ENCODE results near the gene HINT2.

HINT2 gene

GRCh38 chr9:35783418-35783817 lies 31.4 kb downstream of the HINT2 start:
- H3K9ac ChIP-seq (ENCODE audit: low read length in 5 of 5), result no peak overlapping the region
- no peak overlapping the region for H3K27ac ChIP-seq (ENCODE audit: low read depth, low read length)
- H3K4me3 ChIP-seq (ENCODE audit: low read depth in 1 of 5, low read length in 5 of 5), result no peak overlapping the region

DNA sequence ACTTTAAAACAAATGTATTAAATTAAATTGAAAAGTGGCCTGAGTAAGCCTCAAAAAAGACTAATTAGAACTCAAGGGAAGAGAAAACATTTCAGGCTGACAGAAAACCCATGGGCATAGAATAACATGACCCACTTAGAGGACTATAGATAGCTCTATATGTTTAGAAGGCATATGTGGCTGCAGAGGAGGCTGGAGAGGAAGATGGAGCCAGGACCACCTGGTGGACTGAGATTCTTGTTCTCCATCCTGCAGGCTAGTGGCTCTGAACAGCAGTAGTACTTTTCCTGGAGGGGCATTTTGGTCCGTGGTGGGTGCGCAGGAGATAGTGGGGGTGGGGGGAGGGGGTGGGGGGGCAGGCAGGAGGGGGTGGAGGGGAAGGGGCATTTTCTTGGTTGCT lies 33.8 kb downstream of the HINT2 start:
- H3K27me3 ChIP-seq (ENCODE audit: control insufficient read depth in 5 of 5, insufficient read depth in 4 of 5, low read length in 5 of 5), result no peaks in the 10 kb centered on the region

More at GRCh38 chr9:35783418-35783817, 31.4 kb downstream of the HINT2 start:
- Histone ChIP-seq H3K36me3 (ENCODE audit: control insufficient read depth in 5 of 5, insufficient read depth in 5 of 5, low read length in 5 of 5) (no peaks in the 10 kb centered on the region), H3K4me1 (ENCODE audit: control insufficient read depth in 5 of 5, insufficient read depth in 5 of 5, low read length in 5 of 5) (no peaks in the 10 kb centered on the region), H3K9me3 (ENCODE audit: control insufficient read depth in 5 of 5, low read length in 5 of 5) (no peaks in the 10 kb centered on the region), H3K27me3 (ENCODE audit: control insufficient read depth in 5 of 5, insufficient read depth in 4 of 5, low read length in 5 of 5) (no peaks in the 10 kb centered on the region)

DNA sequence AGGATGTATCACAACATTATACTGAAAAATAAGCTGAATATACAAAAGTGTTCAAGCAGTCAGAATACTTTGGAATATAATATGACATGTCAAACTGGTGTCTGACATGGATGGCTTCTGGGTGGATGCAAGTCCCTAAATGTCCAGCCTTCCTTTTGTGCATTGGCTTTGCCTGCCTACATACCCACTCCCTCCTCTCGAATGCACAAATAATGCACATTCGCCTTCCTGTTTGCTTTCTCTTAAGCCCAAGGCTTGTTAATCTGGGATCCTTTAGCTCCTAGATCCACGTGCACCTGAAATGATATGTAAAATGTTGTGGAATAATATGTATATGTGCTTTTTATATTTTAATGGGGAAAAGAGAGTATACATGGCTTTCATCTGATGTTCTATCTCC lies 36.3 kb downstream of the HINT2 start:
- H3K4me1 ChIP-seq (ENCODE audit: control insufficient read depth in 5 of 5, insufficient read depth in 5 of 5, low read length in 5 of 5), result peaks cover 0 to 7% (median 0%) of the 10 kb centered on the region in 5 donors
- no peak overlapping the region for H3K27ac ChIP-seq (ENCODE audit: low read depth, low read length)
- no peaks in the 10 kb centered on the region for H3K27me3 ChIP-seq (ENCODE audit: control insufficient read depth in 5 of 5, insufficient read depth in 4 of 5, low read length in 5 of 5)
- no peak overlapping the region for H3K4me3 ChIP-seq (ENCODE audit: low read depth in 1 of 5, low read length in 5 of 5)
- H3K36me3 ChIP-seq (ENCODE audit: control insufficient read depth in 5 of 5, insufficient read depth in 5 of 5, low read length in 5 of 5), result no peaks in the 10 kb centered on the region
- no peaks in the 10 kb centered on the region for H3K9me3 ChIP-seq (ENCODE audit: control insufficient read depth in 5 of 5, low read length in 5 of 5)
- H3K9ac ChIP-seq (ENCODE audit: low read length in 5 of 5), result no peak overlapping the region

More for the DNA sequence above, 33.8 kb downstream of the HINT2 start:
- no peaks in the 10 kb centered on the region for H3K9me3 ChIP-seq (ENCODE audit: control insufficient read depth in 5 of 5, low read length in 5 of 5)
- no peaks in the 10 kb centered on the region for H3K4me1 ChIP-seq (ENCODE audit: control insufficient read depth in 5 of 5, insufficient read depth in 5 of 5, low read length in 5 of 5)
- H3K36me3 ChIP-seq (ENCODE audit: control insufficient read depth in 5 of 5, insufficient read depth in 5 of 5, low read length in 5 of 5), result no peaks in the 10 kb centered on the region
- H3K9ac ChIP-seq (ENCODE audit: low read length in 5 of 5), result no peak overlapping the region
- no peak overlapping the region for H3K4me3 ChIP-seq (ENCODE audit: low read depth in 1 of 5, low read length in 5 of 5)
- H3K27ac ChIP-seq (ENCODE audit: low read depth, low read length), result no peak overlapping the region

GRCh38 chr9:35776018-35776417 lies 38.8 kb downstream of the HINT2 start:
- H3K27ac ChIP-seq (ENCODE audit: low read depth, low read length), result no peak overlapping the region
- no peak overlapping the region for H3K4me3 ChIP-seq (ENCODE audit: low read depth in 1 of 5, low read length in 5 of 5)
- H3K9ac ChIP-seq (ENCODE audit: low read length in 5 of 5), result no peak overlapping the region
- H3K36me3 ChIP-seq (ENCODE audit: control insufficient read depth in 5 of 5, insufficient read depth in 5 of 5, low read length in 5 of 5), result no peaks in the 10 kb centered on the region
- no peaks in the 10 kb centered on the region for H3K9me3 ChIP-seq (ENCODE audit: control insufficient read depth in 5 of 5, low read length in 5 of 5)
- H3K27me3 ChIP-seq (ENCODE audit: control insufficient read depth in 5 of 5, insufficient read depth in 4 of 5, low read length in 5 of 5), result no peaks in the 10 kb centered on the region
- H3K4me1 ChIP-seq (ENCODE audit: control insufficient read depth in 5 of 5, insufficient read depth in 5 of 5, low read length in 5 of 5), result peaks cover 5 to 19% (median 13%) of the 10 kb centered on the region in 5 donors

DNA sequence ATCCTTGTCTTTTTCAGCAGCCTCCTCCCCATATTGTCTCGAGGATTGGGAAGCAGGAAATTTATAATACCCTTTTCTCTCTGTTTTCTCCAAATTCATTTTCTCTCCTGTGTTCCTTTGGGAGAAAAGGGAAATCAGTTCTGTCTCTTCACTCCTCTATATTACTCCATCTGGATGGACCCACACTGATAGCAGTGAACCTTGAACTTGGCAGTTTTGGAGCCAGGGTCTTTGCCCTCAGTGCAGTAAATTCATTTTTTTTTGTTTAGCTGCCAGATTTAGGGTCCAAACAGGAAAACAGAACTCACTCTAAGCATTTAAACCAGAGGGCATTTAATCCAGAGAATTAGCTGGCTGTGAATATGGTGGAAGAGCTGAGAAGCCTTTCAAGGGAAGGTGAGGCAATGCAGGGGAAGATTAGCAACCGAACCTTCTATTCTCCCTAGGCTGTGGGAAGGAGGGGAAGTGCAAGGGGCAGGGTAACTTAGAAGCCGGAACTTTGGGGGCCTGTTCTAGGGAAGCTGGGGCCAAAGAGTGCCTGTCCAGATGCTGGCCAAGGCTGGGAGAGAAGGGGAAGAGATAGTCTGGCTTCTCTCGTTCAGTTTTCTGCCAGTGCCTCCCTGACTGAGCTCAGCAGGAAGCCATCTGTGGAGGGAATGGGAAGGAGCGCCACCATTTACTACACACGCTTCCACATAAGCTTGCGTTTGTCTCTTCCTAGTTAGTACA lies 39.8 kb downstream of the HINT2 start:
- H3K4me1 ChIP-seq (ENCODE audit: control insufficient read depth in 5 of 5, insufficient read depth in 5 of 5, low read length in 5 of 5), result peaks cover 6 to 28% (median 23%) of the 10 kb centered on the region in 5 donors
- H3K27ac ChIP-seq (ENCODE audit: low read depth, low read length), result no peak overlapping the region
- no peak overlapping the region for H3K4me3 ChIP-seq (ENCODE audit: low read depth in 1 of 5, low read length in 5 of 5)
- no peaks in the 10 kb centered on the region for H3K27me3 ChIP-seq (ENCODE audit: control insufficient read depth in 5 of 5, insufficient read depth in 4 of 5, low read length in 5 of 5)
- H3K9me3 ChIP-seq (ENCODE audit: control insufficient read depth in 5 of 5, low read length in 5 of 5), result no peaks in the 10 kb centered on the region
- H3K9ac ChIP-seq (ENCODE audit: low read length in 5 of 5), result no peak overlapping the region
- no peaks in the 10 kb centered on the region for H3K36me3 ChIP-seq (ENCODE audit: control insufficient read depth in 5 of 5, insufficient read depth in 5 of 5, low read length in 5 of 5)

DNA sequence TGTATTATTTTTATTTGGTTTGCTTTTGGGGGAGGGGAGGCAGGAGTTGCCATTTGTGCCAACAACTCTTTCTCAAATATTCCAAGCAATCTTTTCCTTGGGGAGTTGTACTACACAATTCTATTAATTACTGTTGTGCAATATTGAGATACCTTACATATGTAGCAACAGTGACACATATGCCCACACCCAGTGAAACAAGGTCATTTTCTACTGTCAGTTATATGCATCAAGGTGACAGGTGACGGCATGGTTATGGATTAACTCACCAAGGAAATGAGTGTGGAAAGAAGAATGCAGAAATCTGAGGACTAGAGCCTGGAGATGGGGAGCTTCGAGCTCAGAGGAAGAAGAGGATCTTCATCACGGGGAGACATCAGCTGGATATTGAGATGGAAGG lies 42.9 kb downstream of the HINT2 start:
- H3K4me1 ChIP-seq (ENCODE audit: control insufficient read depth in 5 of 5, insufficient read depth in 5 of 5, low read length in 5 of 5), result peaks cover 6 to 29% (median 24%) of the 10 kb centered on the region in 5 donors
- no peaks in the 10 kb centered on the region for H3K27me3 ChIP-seq (ENCODE audit: control insufficient read depth in 5 of 5, insufficient read depth in 4 of 5, low read length in 5 of 5)
- no peak overlapping the region for H3K27ac ChIP-seq (ENCODE audit: low read depth, low read length)
- no peak overlapping the region for H3K9ac ChIP-seq (ENCODE audit: low read length in 5 of 5)
- H3K36me3 ChIP-seq (ENCODE audit: control insufficient read depth in 5 of 5, insufficient read depth in 5 of 5, low read length in 5 of 5), result no peaks in the 10 kb centered on the region
- H3K9me3 ChIP-seq (ENCODE audit: control insufficient read depth in 5 of 5, low read length in 5 of 5), result no peaks in the 10 kb centered on the region
- H3K4me3 ChIP-seq (ENCODE audit: low read depth in 1 of 5, low read length in 5 of 5), result no peak overlapping the region

DNA sequence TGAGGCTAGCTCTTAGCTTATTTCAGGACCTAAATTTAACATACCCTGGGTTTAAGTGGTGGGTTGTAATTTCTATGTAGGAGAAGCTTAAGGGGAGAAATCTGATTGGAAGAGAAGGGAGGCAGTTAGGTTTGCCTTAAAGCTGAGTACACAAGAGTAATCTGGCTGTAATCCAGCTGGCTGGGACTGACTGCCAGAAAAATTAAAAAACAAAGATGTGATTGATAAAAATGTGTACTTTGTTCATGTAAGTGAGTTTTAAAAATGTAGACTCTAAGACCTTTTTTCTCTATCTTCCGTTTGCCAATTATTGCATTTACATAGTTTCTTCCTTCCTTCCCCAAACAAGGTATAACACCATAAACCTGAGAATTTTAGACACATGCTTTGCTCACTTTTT lies 43.3 kb downstream of the HINT2 start:
- Histone ChIP-seq H3K27me3 (ENCODE audit: control insufficient read depth in 5 of 5, insufficient read depth in 4 of 5, low read length in 5 of 5) (no peaks in the 10 kb centered on the region), H3K36me3 (ENCODE audit: control insufficient read depth in 5 of 5, insufficient read depth in 5 of 5, low read length in 5 of 5) (no peaks in the 10 kb centered on the region), H3K4me3 (ENCODE audit: low read depth in 1 of 5, low read length in 5 of 5) (no peak overlapping the region), H3K9ac (ENCODE audit: low read length in 5 of 5) (peak overlapping the region in 1 of 5 donors; percentile 13), H3K4me1 (ENCODE audit: control insufficient read depth in 5 of 5, insufficient read depth in 5 of 5, low read length in 5 of 5) (peaks cover 6 to 29% (median 24%) of the 10 kb centered on the region in 5 donors), H3K9me3 (ENCODE audit: control insufficient read depth in 5 of 5, low read length in 5 of 5) (no peaks in the 10 kb centered on the region), H3K27ac (ENCODE audit: low read depth, low read length) (peak overlapping the region; percentile 35)

DNA sequence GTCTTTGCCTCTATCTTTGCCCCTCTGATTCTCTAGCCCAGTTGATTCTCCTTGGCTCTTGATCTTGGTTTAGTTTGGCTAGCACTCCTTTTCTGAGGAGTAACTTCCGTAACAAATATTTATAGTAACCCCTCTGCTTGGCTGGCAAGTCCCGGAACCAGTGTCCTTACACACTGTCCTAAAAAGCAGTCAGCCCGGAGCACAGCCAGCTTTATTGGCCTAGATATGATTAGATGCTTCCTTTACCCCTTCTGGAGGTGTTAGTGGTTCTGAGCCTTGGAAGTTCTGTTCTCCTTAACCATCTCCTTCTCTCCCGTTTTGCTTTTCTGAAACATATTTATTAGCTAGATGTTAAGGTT lies 43.8 kb downstream of the HINT2 start:
- Histone ChIP-seq H3K27ac (ENCODE audit: low read depth, low read length) (peak overlapping the region; percentile 35), H3K27me3 (ENCODE audit: control insufficient read depth in 5 of 5, insufficient read depth in 4 of 5, low read length in 5 of 5) (no peaks in the 10 kb centered on the region), H3K4me1 (ENCODE audit: control insufficient read depth in 5 of 5, insufficient read depth in 5 of 5, low read length in 5 of 5) (peaks cover 6 to 29% (median 24%) of the 10 kb centered on the region in 5 donors), H3K36me3 (ENCODE audit: control insufficient read depth in 5 of 5, insufficient read depth in 5 of 5, low read length in 5 of 5) (no peaks in the 10 kb centered on the region), H3K9me3 (ENCODE audit: control insufficient read depth in 5 of 5, low read length in 5 of 5) (no peaks in the 10 kb centered on the region), H3K4me3 (ENCODE audit: low read depth in 1 of 5, low read length in 5 of 5) (no peak overlapping the region), H3K9ac (ENCODE audit: low read length in 5 of 5) (peak overlapping the region in 1 of 5 donors; percentile 61)

- Histone ChIP-seq H3K4me1 (ENCODE audit: control insufficient read depth in 5 of 5, insufficient read depth in 5 of 5, low read length in 5 of 5) (peaks cover 6 to 24% (median 18%) of the 10 kb centered on the region in 5 donors), H3K27ac (ENCODE audit: low read depth, low read length) (no peak overlapping the region), H3K9me3 (ENCODE audit: control insufficient read depth in 5 of 5, low read length in 5 of 5) (no peaks in the 10 kb centered on the region), H3K9ac (ENCODE audit: low read length in 5 of 5) (no peak overlapping the region), H3K36me3 (ENCODE audit: control insufficient read depth in 5 of 5, insufficient read depth in 5 of 5, low read length in 5 of 5) (no peaks in the 10 kb centered on the region), H3K27me3 (ENCODE audit: control insufficient read depth in 5 of 5, insufficient read depth in 4 of 5, low read length in 5 of 5) (no peaks in the 10 kb centered on the region), H3K4me3 (ENCODE audit: low read depth in 1 of 5, low read length in 5 of 5) (no peak overlapping the region)
Observed at GRCh38 chr9:35769763-35770162, 45.1 kb downstream of the HINT2 start.

DNA sequence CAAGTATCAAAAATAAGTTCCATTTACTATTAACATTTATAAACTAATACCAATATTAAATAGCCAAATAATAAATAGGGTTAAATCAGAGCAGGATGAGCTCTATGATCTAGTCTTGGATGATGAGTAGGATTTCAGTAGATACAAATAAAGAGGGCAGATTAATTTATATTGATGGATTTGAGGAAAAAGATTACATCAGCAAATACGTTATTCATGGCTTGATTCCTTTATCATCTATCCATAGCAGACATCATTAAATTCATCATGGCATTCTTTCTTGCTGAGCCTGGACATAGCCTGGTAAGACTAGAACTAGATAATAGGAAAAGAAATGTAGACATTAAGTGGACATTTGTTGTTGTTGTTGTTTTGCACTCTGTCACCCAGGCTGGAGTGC lies 47.4 kb downstream of the HINT2 start:
- Histone ChIP-seq H3K4me3 (ENCODE audit: low read depth in 1 of 5, low read length in 5 of 5) (no peak overlapping the region), H3K36me3 (ENCODE audit: control insufficient read depth in 5 of 5, insufficient read depth in 5 of 5, low read length in 5 of 5) (no peaks in the 10 kb centered on the region), H3K4me1 (ENCODE audit: control insufficient read depth in 5 of 5, insufficient read depth in 5 of 5, low read length in 5 of 5) (peaks cover 6 to 24% (median 18%) of the 10 kb centered on the region in 5 donors), H3K27ac (ENCODE audit: low read depth, low read length) (no peak overlapping the region), H3K9me3 (ENCODE audit: control insufficient read depth in 5 of 5, low read length in 5 of 5) (no peaks in the 10 kb centered on the region), H3K9ac (ENCODE audit: low read length in 5 of 5) (no peak overlapping the region), H3K27me3 (ENCODE audit: control insufficient read depth in 5 of 5, insufficient read depth in 4 of 5, low read length in 5 of 5) (no peaks in the 10 kb centered on the region)
